ENCODE measurements around the gene DHRS3. TPM values are rescaled to one million over a fixed set of nuclear protein-coding genes. Genes with fewer than 3 reads are reported as not detected.

The DHRS3 gene
- total and polyA plus RNA-seq, 10 of the 15 experiments (the other 5 are each of a cell fraction or from before 2014, with no cell fraction given): 0.23 to 29.7 (median 1.2) TPM

DNA sequence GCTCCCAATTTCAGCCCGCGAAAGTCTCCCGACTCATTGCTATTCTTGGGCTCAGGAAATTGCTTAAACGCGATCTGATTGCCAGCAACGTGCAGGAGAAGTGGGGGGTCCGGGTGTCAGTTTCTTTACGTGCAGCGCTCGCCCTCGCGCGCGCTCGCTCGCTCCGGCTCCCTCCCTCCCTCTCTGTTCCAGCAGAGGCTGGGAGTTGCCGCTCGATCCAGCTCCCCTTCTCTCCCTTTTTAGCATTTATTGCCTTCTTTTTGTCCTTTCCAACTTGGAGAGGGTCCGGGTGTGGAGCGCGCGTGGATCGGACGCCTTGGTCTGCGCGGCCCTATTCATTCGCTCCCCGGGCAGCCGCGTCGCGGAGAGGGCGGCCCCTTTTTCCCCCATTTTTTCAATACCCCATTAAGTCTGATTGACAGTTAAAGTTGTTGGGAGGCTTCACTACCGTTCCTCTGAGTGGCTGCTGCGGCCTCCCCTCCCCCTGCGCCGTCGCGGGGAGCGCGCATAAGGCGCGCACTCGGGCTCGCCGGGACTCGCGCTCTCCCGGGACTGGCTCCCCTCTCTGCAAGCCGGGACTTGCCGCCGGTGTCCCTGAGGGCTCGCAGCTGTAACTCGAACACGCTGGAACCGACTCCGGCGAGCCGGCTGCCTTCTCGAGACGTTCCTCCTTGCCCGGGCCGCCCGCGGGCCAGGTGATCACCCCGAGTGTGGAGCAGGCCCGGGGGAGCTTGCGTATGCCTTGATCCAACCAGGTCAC is at the start of gene DHRS3 (continued):
- TF ChIP-seq TCF7 (IDR thresholded peaks at IDR 0.05; ENCODE audit: borderline replicate concordance) (no peak), STAT1 (conservative IDR thresholded peaks at IDR 0.05) (no peak), ATF2 (IDR thresholded peaks at IDR 0.05; ENCODE audit: low read length) (no peak), TARDBP (IDR thresholded peaks at IDR 0.05; ENCODE audit: borderline replicate concordance) (no peak), E4F1 (IDR thresholded peaks at IDR 0.05; ENCODE audit: borderline replicate concordance, partially characterized antibody) (no peak), POLR2A (IDR thresholded peaks at IDR 0.05; ENCODE audit: low read depth, low read length) (peak; percentile 30; the same call in 1 of the 2 replicates), MEF2A (IDR thresholded peaks at IDR 0.05; ENCODE audit: insufficient read depth, low read depth, low read length) (no peak), ZSCAN29 (IDR thresholded peaks at IDR 0.05) (no peak), POLR2AphosphoS2 (IDR thresholded peaks at IDR 0.05; ENCODE audit: low read depth, low read length) (no peak), RB1 (IDR thresholded peaks at IDR 0.05; ENCODE audit: borderline replicate concordance) (peak; percentile 29; the same call in 1 of the 2 replicates), RBBP5 (conservative IDR thresholded peaks at IDR 0.05) (no peak), NR2F1 (conservative IDR thresholded peaks at IDR 0.05) (no peak; the same call in 1 of the 2 replicates), KAT2A (conservative IDR thresholded peaks at IDR 0.05; ENCODE audit: control insufficient read depth, low read depth, low read length) (no peak), FOS (IDR thresholded peaks at IDR 0.05; ENCODE audit: borderline replicate concordance, extremely low read depth, insufficient read length) (no peak), LARP7 (IDR thresholded peaks at IDR 0.05) (no peak), NR2C2 (IDR thresholded peaks at IDR 0.05; ENCODE audit: borderline replicate concordance, control insufficient read depth, insufficient read length, low read depth) (no peak), NFIC (IDR thresholded peaks at IDR 0.05; ENCODE audit: low read depth, low read length) (no peak), FOXK2 (IDR thresholded peaks at IDR 0.05) (no peak), DPF2 (IDR thresholded peaks at IDR 0.05) (peak; percentile 53; the same call in 1 of the 2 replicates), GABPA (IDR thresholded peaks at IDR 0.05; ENCODE audit: low read depth) (no peak), SRF (IDR thresholded peaks at IDR 0.05; ENCODE audit: low read depth in 2 of 2, low read length in 2 of 2) (no peak), KDM1A (IDR thresholded peaks at IDR 0.05; ENCODE audit: borderline replicate concordance) (no peak)
- TF ChIP-seq, protein P1, sequence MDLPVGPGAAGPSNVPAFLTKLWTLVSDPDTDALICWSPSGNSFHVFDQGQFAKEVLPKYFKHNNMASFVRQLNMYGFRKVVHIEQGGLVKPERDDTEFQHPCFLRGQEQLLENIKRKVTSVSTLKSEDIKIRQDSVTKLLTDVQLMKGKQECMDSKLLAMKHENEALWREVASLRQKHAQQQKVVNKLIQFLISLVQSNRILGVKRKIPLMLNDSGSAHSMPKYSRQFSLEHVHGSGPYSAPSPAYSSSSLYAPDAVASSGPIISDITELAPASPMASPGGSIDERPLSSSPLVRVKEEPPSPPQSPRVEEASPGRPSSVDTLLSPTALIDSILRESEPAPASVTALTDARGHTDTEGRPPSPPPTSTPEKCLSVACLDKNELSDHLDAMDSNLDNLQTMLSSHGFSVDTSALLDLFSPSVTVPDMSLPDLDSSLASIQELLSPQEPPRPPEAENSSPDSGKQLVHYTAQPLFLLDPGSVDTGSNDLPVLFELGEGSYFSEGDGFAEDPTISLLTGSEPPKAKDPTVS (IDR thresholded peaks at IDR 0.05; ENCODE audit: low read depth, low read length): no peak
- TF ChIP-seq, protein P2, sequence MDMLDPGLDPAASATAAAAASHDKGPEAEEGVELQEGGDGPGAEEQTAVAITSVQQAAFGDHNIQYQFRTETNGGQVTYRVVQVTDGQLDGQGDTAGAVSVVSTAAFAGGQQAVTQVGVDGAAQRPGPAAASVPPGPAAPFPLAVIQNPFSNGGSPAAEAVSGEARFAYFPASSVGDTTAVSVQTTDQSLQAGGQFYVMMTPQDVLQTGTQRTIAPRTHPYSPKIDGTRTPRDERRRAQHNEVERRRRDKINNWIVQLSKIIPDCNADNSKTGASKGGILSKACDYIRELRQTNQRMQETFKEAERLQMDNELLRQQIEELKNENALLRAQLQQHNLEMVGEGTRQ (IDR thresholded peaks at IDR 0.05; ENCODE audit: borderline replicate concordance, low read depth, low read length): no peak
- TF ChIP-seq, protein P3, sequence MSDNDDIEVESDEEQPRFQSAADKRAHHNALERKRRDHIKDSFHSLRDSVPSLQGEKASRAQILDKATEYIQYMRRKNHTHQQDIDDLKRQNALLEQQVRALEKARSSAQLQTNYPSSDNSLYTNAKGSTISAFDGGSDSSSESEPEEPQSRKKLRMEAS (IDR thresholded peaks at IDR 0.05; ENCODE audit: low read depth, low read length): no peak
